K562 (cell line): ENCODE results near the gene CIAO3. TPM values are rescaled to one million over a fixed set of nuclear protein-coding genes. Genes with fewer than 3 reads are reported as not detected.
A peak's percentile ranks its signal among the peaks of the same experiment; 100 is the strongest.

Source experiments
- FOXK2 ChIP-seq, 2 experiments: fragments of 450-650 bp; IDR thresholded peaks in 1 of 2; conservative IDR thresholded peaks in 1 of 2; 2 replicates each; pipeline ENCODE4 v1.6.1; 2016; ENCODE audit warnings: low read depth in 2 of 2, mild to moderate bottlenecking in 1 of 2
- MXI1 ChIP-seq: IDR thresholded peaks from 2 replicates; pipeline ENCODE4 v1.6.1; 2011; ENCODE audit warnings: low read depth, mild to moderate bottlenecking, improper control_type of control experiment, low read length
- TGIF2 ChIP-seq: sonication (generic); formaldehyde crosslinking; IDR thresholded peaks from 2 replicates; pipeline ENCODE4 v1.8.1; 2022; ENCODE audit warnings: mild to moderate bottlenecking, missing genetic modification reagents, moderate library complexity
- TRIM24 ChIP-seq, 2 experiments: fragments of 450-650 bp; IDR thresholded peaks; 2 replicates each; pipeline ENCODE4 v1.6.1; 2016
- polyA plus RNA-seq, 8 experiments: library from polyadenylated mRNA; depleted of rRNA in 4 of 8; stranded (reverse) in 5 of 8; unstranded in 3 of 8; fragments of >200 nt; fragmentation: Nextera tagmentation in 2 of 8; fragmentation: Illumina TruSeq in 1 of 8; extraction: Ambion mirVana in 2 of 8; extraction: Trizol in 1 of 8; gene quantifications; 2 replicates each; pipeline versions ENCODE4 v1.2.1 to v1.2.3, GENCODE V29; 2011 to 2014; ENCODE audit warnings: inconsistent platforms in 1 of 8, missing spikeins in 1 of 8
- total RNA-seq, 7 experiments: library from RNA; depleted of rRNA in 6 of 7; stranded (reverse); fragments of >200 nt in 6 of 7; fragmentation: Illumina TruSeq in 2 of 7; extraction: Trizol in 2 of 7; gene quantifications; 2 replicates each; pipeline versions ENCODE4 v1.2.1 to v1.2.3, GENCODE V29; 2011 to 2021; ENCODE audit warnings: low replicate concordance in 1 of 7
- TF ChIP-seq, protein P1 (sequence below): IDR thresholded peaks from 2 replicates; pipeline ENCODE4 v1.6.1; 2012; ENCODE audit warnings: low read depth, low read length, improper control_type of control experiment, borderline replicate concordance
- TF ChIP-seq, protein P2 (sequence below), 2 experiments: fragments of 450-650 bp in 1 of 2; sonication (generic) in 1 of 2; formaldehyde crosslinking in 1 of 2; IDR thresholded peaks; 2 replicates each; pipeline versions ENCODE4 v1.7.1 to v1.9.0; 2016 to 2022; ENCODE audit warnings: inconsistent platforms in 1 of 2, mild to moderate bottlenecking in 1 of 2, missing genetic modification reagents in 1 of 2
- TF ChIP-seq, protein P3 (sequence below): fragments of 450-650 bp; formaldehyde crosslinking; IDR thresholded peaks from 2 replicates; pipeline ENCODE4 v1.4.0; 2020; ENCODE audit warnings: mild to moderate bottlenecking, mixed read lengths
- TF ChIP-seq, protein P4 (sequence below), 2 experiments: fragments of 450-650 bp; IDR thresholded peaks; 2 replicates each; pipeline ENCODE4 v1.6.1; 2016

Gene CIAO3
- total and polyA plus RNA-seq, 9 of the 15 experiments (the other 6 are each of a cell fraction or from before 2014, with no cell fraction given), result 2.2 to 35.6 (median 18.7) TPM

DNA sequence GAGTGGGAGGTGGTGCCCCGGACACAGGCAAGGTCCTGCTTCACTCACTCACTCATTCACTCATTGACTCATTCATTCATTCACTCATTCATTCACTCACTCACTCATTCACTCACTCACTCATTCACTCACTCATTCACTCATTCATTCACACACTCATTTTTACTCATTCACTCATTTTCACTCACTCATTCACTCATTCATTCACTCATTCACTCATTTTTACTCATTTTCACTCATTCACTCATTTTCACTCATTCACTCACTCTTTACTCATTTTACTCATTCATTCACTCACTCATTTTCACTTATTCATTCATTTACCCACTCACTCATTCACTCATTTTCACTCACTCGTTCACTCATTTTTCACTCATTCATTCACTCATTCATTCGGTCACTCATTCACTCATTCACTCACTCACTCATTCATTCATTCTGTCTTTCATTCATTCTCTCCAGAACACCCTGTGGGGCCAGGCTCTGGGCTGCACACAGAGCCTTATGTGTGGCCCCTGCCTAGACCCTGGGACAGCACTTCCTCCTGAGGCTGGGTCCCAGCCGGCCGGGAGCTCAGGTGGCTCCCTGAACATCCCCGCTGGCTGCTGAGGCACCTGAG is 38.2 kb upstream of the CIAO3 start (continued):
- TF ChIP-seq, protein P1, sequence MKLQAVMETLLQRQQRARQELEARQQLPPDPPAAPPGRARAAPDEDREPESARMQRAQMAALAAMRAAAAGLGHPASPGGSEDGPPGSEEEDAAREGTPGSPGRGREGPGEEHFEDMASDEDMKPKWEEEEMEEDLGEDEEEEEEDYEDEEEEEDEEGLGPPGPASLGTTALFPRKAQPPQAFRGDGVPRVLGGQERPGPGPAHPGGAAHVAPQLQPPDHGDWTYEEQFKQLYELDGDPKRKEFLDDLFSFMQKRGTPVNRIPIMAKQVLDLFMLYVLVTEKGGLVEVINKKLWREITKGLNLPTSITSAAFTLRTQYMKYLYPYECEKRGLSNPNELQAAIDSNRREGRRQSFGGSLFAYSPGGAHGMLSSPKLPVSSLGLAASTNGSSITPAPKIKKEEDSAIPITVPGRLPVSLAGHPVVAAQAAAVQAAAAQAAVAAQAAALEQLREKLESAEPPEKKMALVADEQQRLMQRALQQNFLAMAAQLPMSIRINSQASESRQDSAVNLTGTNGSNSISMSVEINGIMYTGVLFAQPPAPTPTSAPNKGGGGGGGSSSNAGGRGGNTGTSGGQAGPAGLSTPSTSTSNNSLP, result no peak
- TF ChIP-seq, protein P2, sequence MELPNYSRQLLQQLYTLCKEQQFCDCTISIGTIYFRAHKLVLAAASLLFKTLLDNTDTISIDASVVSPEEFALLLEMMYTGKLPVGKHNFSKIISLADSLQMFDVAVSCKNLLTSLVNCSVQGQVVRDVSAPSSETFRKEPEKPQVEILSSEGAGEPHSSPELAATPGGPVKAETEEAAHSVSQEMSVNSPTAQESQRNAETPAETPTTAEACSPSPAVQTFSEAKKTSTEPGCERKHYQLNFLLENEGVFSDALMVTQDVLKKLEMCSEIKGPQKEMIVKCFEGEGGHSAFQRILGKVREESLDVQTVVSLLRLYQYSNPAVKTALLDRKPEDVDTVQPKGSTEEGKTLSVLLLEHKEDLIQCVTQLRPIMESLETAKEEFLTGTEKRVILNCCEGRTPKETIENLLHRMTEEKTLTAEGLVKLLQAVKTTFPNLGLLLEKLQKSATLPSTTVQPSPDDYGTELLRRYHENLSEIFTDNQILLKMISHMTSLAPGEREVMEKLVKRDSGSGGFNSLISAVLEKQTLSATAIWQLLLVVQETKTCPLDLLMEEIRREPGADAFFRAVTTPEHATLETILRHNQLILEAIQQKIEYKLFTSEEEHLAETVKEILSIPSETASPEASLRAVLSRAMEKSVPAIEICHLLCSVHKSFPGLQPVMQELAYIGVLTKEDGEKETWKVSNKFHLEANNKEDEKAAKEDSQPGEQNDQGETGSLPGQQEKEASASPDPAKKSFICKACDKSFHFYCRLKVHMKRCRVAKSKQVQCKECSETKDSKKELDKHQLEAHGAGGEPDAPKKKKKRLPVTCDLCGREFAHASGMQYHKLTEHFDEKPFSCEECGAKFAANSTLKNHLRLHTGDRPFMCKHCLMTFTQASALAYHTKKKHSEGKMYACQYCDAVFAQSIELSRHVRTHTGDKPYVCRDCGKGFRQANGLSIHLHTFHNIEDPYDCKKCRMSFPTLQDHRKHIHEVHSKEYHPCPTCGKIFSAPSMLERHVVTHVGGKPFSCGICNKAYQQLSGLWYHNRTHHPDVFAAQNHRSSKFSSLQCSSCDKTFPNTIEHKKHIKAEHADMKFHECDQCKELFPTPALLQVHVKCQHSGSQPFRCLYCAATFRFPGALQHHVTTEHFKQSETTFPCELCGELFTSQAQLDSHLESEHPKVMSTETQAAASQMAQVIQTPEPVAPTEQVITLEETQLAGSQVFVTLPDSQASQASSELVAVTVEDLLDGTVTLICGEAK (IDR thresholded peaks at IDR 0.05), result no peak
- TF ChIP-seq, protein P2 (CRISPR knock-in tag; IDR thresholded peaks at IDR 0.05), result no peak
- TF ChIP-seq, protein P3, sequence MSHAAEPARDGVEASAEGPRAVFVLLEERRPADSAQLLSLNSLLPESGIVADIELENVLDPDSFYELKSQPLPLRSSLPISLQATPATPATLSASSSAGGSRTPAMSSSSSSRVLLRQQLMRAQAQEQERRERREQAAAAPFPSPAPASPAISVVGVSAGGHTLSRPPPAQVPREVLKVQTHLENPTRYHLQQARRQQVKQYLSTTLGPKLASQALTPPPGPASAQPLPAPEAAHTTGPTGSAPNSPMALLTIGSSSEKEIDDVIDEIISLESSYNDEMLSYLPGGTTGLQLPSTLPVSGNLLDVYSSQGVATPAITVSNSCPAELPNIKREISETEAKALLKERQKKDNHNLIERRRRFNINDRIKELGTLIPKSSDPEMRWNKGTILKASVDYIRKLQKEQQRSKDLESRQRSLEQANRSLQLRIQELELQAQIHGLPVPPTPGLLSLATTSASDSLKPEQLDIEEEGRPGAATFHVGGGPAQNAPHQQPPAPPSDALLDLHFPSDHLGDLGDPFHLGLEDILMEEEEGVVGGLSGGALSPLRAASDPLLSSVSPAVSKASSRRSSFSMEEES (CRISPR knock-in tag), result no peak
- no peak for TF ChIP-seq MXI1
- TF ChIP-seq, protein P4, sequence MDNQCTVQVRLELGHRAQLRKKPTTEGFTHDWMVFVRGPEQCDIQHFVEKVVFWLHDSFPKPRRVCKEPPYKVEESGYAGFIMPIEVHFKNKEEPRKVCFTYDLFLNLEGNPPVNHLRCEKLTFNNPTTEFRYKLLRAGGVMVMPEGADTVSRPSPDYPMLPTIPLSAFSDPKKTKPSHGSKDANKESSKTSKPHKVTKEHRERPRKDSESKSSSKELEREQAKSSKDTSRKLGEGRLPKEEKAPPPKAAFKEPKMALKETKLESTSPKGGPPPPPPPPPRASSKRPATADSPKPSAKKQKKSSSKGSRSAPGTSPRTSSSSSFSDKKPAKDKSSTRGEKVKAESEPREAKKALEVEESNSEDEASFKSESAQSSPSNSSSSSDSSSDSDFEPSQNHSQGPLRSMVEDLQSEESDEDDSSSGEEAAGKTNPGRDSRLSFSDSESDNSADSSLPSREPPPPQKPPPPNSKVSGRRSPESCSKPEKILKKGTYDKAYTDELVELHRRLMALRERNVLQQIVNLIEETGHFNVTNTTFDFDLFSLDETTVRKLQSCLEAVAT (IDR thresholded peaks at IDR 0.05), result peak; percentile 32 to 64; a peak in 1 of 4 replicates
- peak in 1 of 2 experiments; percentile 35; a peak in 1 of 4 replicates for TF ChIP-seq TRIM24 (IDR thresholded peaks at IDR 0.05)
- TF ChIP-seq FOXK2 (conservative IDR thresholded peaks at IDR 0.05 in 1 of 2, IDR thresholded peaks at IDR 0.05 in 1 of 2; ENCODE audit: low read depth in 2 of 2), result 0 out of 4 replicates have a peak, but pooled peaks of 1 of the 2 experiments have one; percentile 24
- no peak for TF ChIP-seq TGIF2 (CRISPR knock-in tag)
